ENCODE data around the gene AKR1D1.
"Not testable (repeated sequence)": the region's sequence is repeated elsewhere in the genome, so short reads cannot be mapped to it uniquely, and the experiment has no call there.

The AKR1D1 gene

GRCh38 chr7:138047907-138048306 lies 28.4 kb upstream of the AKR1D1 start:
- Histone ChIP-seq H3K9me3 (ENCODE audit: severe bottlenecking) (no peaks in the 10 kb centered on the region), H3K27ac (no peak overlapping the region), H3K4me3 (ENCODE audit: low read depth, low read length) (no peak overlapping the region), H3K27me3 (ENCODE audit: insufficient read depth, low read depth, severe bottlenecking) (no peaks in the 10 kb centered on the region), H3K36me3 (no peaks in the 10 kb centered on the region)
- DNase-seq, result no peak
- TF ChIP-seq, protein P1, sequence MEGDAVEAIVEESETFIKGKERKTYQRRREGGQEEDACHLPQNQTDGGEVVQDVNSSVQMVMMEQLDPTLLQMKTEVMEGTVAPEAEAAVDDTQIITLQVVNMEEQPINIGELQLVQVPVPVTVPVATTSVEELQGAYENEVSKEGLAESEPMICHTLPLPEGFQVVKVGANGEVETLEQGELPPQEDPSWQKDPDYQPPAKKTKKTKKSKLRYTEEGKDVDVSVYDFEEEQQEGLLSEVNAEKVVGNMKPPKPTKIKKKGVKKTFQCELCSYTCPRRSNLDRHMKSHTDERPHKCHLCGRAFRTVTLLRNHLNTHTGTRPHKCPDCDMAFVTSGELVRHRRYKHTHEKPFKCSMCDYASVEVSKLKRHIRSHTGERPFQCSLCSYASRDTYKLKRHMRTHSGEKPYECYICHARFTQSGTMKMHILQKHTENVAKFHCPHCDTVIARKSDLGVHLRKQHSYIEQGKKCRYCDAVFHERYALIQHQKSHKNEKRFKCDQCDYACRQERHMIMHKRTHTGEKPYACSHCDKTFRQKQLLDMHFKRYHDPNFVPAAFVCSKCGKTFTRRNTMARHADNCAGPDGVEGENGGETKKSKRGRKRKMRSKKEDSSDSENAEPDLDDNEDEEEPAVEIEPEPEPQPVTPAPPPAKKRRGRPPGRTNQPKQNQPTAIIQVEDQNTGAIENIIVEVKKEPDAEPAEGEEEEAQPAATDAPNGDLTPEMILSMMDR (IDR thresholded peaks at IDR 0.05; ENCODE audit: low read depth, low read length), result no peak

DNA sequence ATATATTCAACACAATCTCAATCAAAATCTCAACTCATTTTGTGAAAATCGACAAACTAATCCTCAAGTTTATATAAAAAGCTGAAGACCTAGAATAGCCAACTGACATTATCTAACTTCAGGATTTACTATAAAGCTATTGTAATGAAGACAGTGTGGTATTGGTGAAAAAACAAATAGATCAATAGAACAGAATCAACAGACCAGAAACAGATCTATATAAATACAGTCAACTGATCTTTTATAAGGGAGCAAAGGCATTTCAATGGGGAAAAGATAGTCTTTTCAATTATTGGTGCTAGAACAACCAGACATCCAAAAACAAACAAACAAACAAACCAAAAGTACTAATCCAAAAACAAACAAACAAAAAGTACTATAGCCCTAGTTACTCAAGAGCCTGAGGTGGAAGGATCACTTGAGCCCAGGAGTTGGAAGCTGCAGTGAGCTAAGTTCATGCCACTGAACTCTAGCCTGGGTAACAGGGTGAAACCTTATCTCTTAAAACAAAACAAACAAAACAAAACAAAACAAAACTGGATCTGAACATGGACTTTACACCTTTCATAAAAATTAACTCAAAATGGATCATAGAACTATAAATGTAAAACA lies 26.6 kb upstream of the AKR1D1 start:
- no peaks in the 10 kb centered on the region for H3K9me3 ChIP-seq (ENCODE audit: severe bottlenecking)
- TF ChIP-seq, protein P1 (IDR thresholded peaks at IDR 0.05; ENCODE audit: low read depth, low read length), result no peak
- no peaks in the 10 kb centered on the region for H3K27me3 ChIP-seq (ENCODE audit: insufficient read depth, low read depth, severe bottlenecking)
- DNase-seq, result no peak
- H3K27ac ChIP-seq, result no peak overlapping the region
- no peaks in the 10 kb centered on the region for H3K36me3 ChIP-seq
- no peak overlapping the region for H3K4me3 ChIP-seq (ENCODE audit: low read depth, low read length)

GRCh38 chr7:138051712-138052247 lies 24.5 kb upstream of the AKR1D1 start:
- DNase-seq; H3K9me3 ChIP-seq (ENCODE audit: severe bottlenecking); H3K4me3 ChIP-seq (ENCODE audit: low read depth, low read length); H3K36me3 ChIP-seq; H3K27me3 ChIP-seq (ENCODE audit: insufficient read depth, low read depth, severe bottlenecking); H3K27ac ChIP-seq: not testable (repeated sequence)

GRCh38 chr7:138052696-138053095 lies 23.6 kb upstream of the AKR1D1 start:
- Histone ChIP-seq H3K36me3 (no peaks in the 10 kb centered on the region), H3K9me3 (ENCODE audit: severe bottlenecking) (no peaks in the 10 kb centered on the region), H3K27me3 (ENCODE audit: insufficient read depth, low read depth, severe bottlenecking) (no peaks in the 10 kb centered on the region), H3K4me3 (ENCODE audit: low read depth, low read length) (no peak overlapping the region), H3K27ac (no peak overlapping the region)
- TF ChIP-seq, protein P1 (IDR thresholded peaks at IDR 0.05; ENCODE audit: low read depth, low read length), result no peak
- no peak for DNase-seq

DNA sequence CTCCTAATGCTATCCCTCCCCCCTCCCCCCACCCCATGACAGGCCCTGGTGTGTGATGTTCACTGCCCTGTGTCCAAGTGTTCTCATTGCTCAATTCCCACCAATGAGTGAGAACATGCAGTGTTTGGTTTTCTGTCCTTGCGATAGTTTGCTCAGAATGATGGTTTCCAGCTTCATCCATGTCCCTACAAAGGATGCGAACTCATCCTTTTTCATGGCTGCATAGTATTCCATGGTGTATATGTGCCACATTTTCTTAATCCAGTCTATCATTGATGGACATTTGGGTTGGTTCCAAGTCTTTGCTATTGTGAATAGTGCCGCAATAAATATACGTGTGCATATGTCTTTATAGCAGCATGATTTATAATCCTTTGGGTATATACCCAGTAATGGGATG lies 20.6 kb upstream of the AKR1D1 start:
- H3K27ac ChIP-seq; H3K4me3 ChIP-seq (ENCODE audit: low read depth, low read length); H3K9me3 ChIP-seq (ENCODE audit: severe bottlenecking); H3K36me3 ChIP-seq; DNase-seq; H3K27me3 ChIP-seq (ENCODE audit: insufficient read depth, low read depth, severe bottlenecking): not testable (repeated sequence)

- H3K27ac ChIP-seq, result no peak overlapping the region
- H3K27me3 ChIP-seq (ENCODE audit: insufficient read depth, low read depth, severe bottlenecking), result no peaks in the 10 kb centered on the region
- TF ChIP-seq, protein P1 (IDR thresholded peaks at IDR 0.05; ENCODE audit: low read depth, low read length), result no peak
- no peaks in the 10 kb centered on the region for H3K9me3 ChIP-seq (ENCODE audit: severe bottlenecking)
- H3K4me3 ChIP-seq (ENCODE audit: low read depth, low read length), result no peak overlapping the region
- DNase-seq, result no peak
- no peaks in the 10 kb centered on the region for H3K36me3 ChIP-seq
Observed at GRCh38 chr7:138063400-138063799, 12.9 kb upstream of the AKR1D1 start.

DNA sequence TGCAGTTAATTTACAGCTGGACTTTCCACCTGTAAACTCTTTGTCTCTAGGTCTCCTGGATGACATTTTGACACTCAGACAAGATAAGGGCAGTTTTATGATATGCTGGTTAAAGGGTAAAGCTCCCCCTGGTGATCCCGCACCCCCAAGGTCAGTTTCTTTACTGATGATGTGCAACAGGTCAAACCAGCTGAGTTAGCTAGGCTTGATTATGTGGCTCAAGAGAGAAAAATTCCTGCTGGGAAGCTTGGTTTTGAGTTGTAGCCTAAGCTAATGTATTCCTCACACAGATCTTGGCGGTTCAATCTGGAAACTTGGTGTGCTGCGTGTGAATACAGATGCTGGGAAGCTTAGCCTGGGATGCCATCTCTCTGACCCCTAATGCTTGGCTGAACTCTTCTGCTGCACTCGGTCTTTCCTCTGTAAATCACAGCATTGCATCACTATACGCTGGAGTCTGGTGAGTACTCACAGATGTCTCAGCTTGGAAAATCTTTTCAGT lies 11.4 kb upstream of the AKR1D1 start:
- H3K27ac ChIP-seq, result no peak overlapping the region
- no peaks in the 10 kb centered on the region for H3K27me3 ChIP-seq (ENCODE audit: insufficient read depth, low read depth, severe bottlenecking)
- no peaks in the 10 kb centered on the region for H3K9me3 ChIP-seq (ENCODE audit: severe bottlenecking)
- H3K4me3 ChIP-seq (ENCODE audit: low read depth, low read length), result no peak overlapping the region
- DNase-seq, result no peak
- H3K36me3 ChIP-seq, result no peaks in the 10 kb centered on the region
- TF ChIP-seq, protein P1 (IDR thresholded peaks at IDR 0.05; ENCODE audit: low read depth, low read length), result no peak
